Natural killer cell treated with Interleukin-12 subunit alpha and Interleukin-12 subunit beta and Interleukin-15 and Interleukin-18, amount 100 ng/mL, for 72 hours (primary cell): Measurements from ENCODE around the gene RASD1. TPM values are rescaled to one million over a fixed set of nuclear protein-coding genes. Genes with fewer than 3 reads are reported as not detected.
"Not testable (repeated sequence)": the region's sequence is repeated elsewhere in the genome, so short reads cannot be mapped to it uniquely, and the experiment has no call there.

Experiments
- ATAC-seq, 2 donors: fragments of 150-1000 bp; cut with Tn5 transposase in 1 of 2; sonication (Bioruptor Pico), chemical (Tn5 transposase) in 1 of 2; 2 replicates each; pipeline ENCODE4 v1.10.0; 2021
- DNase-seq: peaks from one replicate; pipeline ENCODE4 v3.0.0; 2022; ENCODE audit warnings: low spot score
- H3K27ac Mint-ChIP-seq, 2 donors: 1 replicate in 1 of 2; 2 replicates in 1 of 2; pipeline ENCODE4 v1.8.0; 2022; ENCODE audit warnings: mixed read lengths in 2 of 2, mild to moderate bottlenecking in 1 of 2, moderate library complexity in 1 of 2
- H3K27me3 Mint-ChIP-seq, 2 donors: 1 replicate in 1 of 2; 2 replicates in 1 of 2; pipeline ENCODE4 v1.8.0; 2022; ENCODE audit warnings: mixed read lengths in 2 of 2
- H3K36me3 Mint-ChIP-seq: one replicate; pipeline ENCODE4 v1.8.0; 2022; ENCODE audit warnings: mixed read lengths
- H3K4me1 Mint-ChIP-seq, 2 donors: 1 replicate in 1 of 2; 2 replicates in 1 of 2; pipeline ENCODE4 v1.8.0; 2022; ENCODE audit warnings: low read depth in 2 of 2, mixed read lengths in 2 of 2, mild to moderate bottlenecking in 1 of 2
- H3K4me3 Mint-ChIP-seq: one replicate; pipeline ENCODE4 v1.8.0; 2022; ENCODE audit warnings: mixed read lengths
- H3K9me3 Mint-ChIP-seq: 2 replicates; pipeline ENCODE4 v1.8.0; 2022; ENCODE audit warnings: mixed read lengths
- total RNA-seq, 2 donors: library from RNA; stranded (reverse); gene quantifications; one replicate each; pipeline ENCODE4 v1.2.3, GENCODE V29; 2022

Gene RASD1
- total RNA-seq, 2 donors from 2014 or later: 3.3 to 4.2 TPM

GRCh38 chr17:17469996-17470395 lies 26.2 kb downstream of the RASD1 start:
- Mint-ChIP-seq H3K27ac (no peak overlapping the region), H3K4me1 (no peaks in the 10 kb centered on the region), H3K36me3 (no peaks in the 10 kb centered on the region), H3K9me3 (no peaks in the 10 kb centered on the region), H3K4me3 (no peak overlapping the region), H3K27me3 (peaks cover 17 to 18% of the 10 kb centered on the region in 2 donors)
- ATAC-seq (no peak), DNase-seq (no peak)

GRCh38 chr17:17469358-17469757 lies 26.8 kb downstream of the RASD1 start:
- Mint-ChIP-seq H3K36me3 (no peaks in the 10 kb centered on the region), H3K4me3 (no peak overlapping the region), H3K27ac (no peak overlapping the region), H3K4me1 (no peaks in the 10 kb centered on the region), H3K27me3 (peaks cover 22 to 24% of the 10 kb centered on the region in 2 donors), H3K9me3 (no peaks in the 10 kb centered on the region)
- DNase-seq (no peak), ATAC-seq (no peak)

GRCh38 chr17:17468217-17469010 lies 27.8 kb downstream of the RASD1 start:
- H3K36me3 Mint-ChIP-seq: no peaks in the 10 kb centered on the region
- no peak overlapping the region for H3K27ac Mint-ChIP-seq
- no peak overlapping the region for H3K4me3 Mint-ChIP-seq
- no peaks in the 10 kb centered on the region for H3K4me1 Mint-ChIP-seq
- ATAC-seq: no peak
- H3K27me3 Mint-ChIP-seq: peaks cover 22 to 25% of the 10 kb centered on the region in 2 donors
- no peaks in the 10 kb centered on the region for H3K9me3 Mint-ChIP-seq
- no peak for DNase-seq

GRCh38 chr17:17467720-17468119 lies 28.5 kb downstream of the RASD1 start:
- DNase-seq (no peak), ATAC-seq (no peak)
- H3K9me3 Mint-ChIP-seq: no peaks in the 10 kb centered on the region
- H3K4me3 Mint-ChIP-seq: no peak overlapping the region
- no peak overlapping the region for H3K27ac Mint-ChIP-seq
- peaks cover 20 to 25% of the 10 kb centered on the region in 2 donors for H3K27me3 Mint-ChIP-seq
- H3K4me1 Mint-ChIP-seq: no peaks in the 10 kb centered on the region
- H3K36me3 Mint-ChIP-seq: no peaks in the 10 kb centered on the region

GRCh38 chr17:17467016-17467415 lies 29.2 kb downstream of the RASD1 start:
- no peaks in the 10 kb centered on the region for H3K36me3 Mint-ChIP-seq
- no peak for DNase-seq
- H3K27me3 Mint-ChIP-seq: peaks cover 17 to 21% of the 10 kb centered on the region in 2 donors
- no peaks in the 10 kb centered on the region for H3K4me1 Mint-ChIP-seq
- H3K27ac Mint-ChIP-seq: no peak overlapping the region
- no peak overlapping the region for H3K4me3 Mint-ChIP-seq
- ATAC-seq: no peak
- H3K9me3 Mint-ChIP-seq: no peaks in the 10 kb centered on the region

GRCh38 chr17:17466511-17466910 lies 29.7 kb downstream of the RASD1 start:
- DNase-seq (no peak), ATAC-seq (no peak)
- peaks cover 15 to 18% of the 10 kb centered on the region in 2 donors for H3K27me3 Mint-ChIP-seq
- H3K4me1 Mint-ChIP-seq: no peaks in the 10 kb centered on the region
- H3K4me3 Mint-ChIP-seq: no peak overlapping the region
- H3K27ac Mint-ChIP-seq: no peak overlapping the region
- no peaks in the 10 kb centered on the region for H3K9me3 Mint-ChIP-seq
- H3K36me3 Mint-ChIP-seq: no peaks in the 10 kb centered on the region

DNA sequence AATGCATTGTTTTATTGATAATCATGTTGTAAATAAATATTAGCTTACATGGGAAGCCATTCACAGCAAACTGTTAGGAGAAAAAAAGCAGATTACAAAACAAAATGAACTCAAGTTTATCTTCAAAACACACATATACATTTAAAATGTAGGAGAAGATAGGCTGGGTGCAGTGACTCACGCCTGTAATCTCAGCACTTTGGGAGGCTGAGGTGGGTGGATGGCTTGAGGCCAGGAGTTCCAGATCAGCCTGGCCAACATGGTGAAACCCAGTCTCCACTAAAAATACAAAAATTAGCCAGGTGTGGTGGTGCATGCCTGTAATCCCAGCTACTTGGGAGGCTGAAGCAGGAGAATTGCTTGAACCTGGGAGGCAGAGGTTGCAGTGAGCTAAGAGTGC lies 30.3 kb downstream of the RASD1 start:
- not testable (repeated sequence) for ATAC-seq, H3K9me3 Mint-ChIP-seq, DNase-seq, H3K4me3 Mint-ChIP-seq, H3K4me1 Mint-ChIP-seq, H3K36me3 Mint-ChIP-seq, H3K27ac Mint-ChIP-seq
- peaks cover 11 to 18% of the 10 kb centered on the region in 2 donors for H3K27me3 Mint-ChIP-seq

- Mint-ChIP-seq H3K27me3 (peaks cover 11 to 18% of the 10 kb centered on the region in 2 donors), H3K36me3 (peaks cover 8% of the 10 kb centered on the region), H3K4me1 (peaks cover 0 to 8% of the 10 kb centered on the region in 2 donors), H3K27ac (no peak overlapping the region), H3K4me3 (no peak overlapping the region), H3K9me3 (peaks cover 6% of the 10 kb centered on the region)
- ATAC-seq (no peak), DNase-seq (no peak)
Observed at GRCh38 chr17:17463821-17464220, 32.4 kb downstream of the RASD1 start.

GRCh38 chr17:17462048-17462824 lies 34.0 kb downstream of the RASD1 start:
- Mint-ChIP-seq H3K4me1 (peaks cover 0 to 8% of the 10 kb centered on the region in 2 donors), H3K27ac (no peak overlapping the region), H3K9me3 (peaks cover 6% of the 10 kb centered on the region), H3K27me3 (peaks cover 9 to 15% of the 10 kb centered on the region in 2 donors), H3K36me3 (peaks cover 8% of the 10 kb centered on the region), H3K4me3 (no peak overlapping the region)
- DNase-seq: no peak
- ATAC-seq: no peak

- H3K9me3 Mint-ChIP-seq: peaks cover 6% of the 10 kb centered on the region
- H3K27me3 Mint-ChIP-seq: peaks cover 5 to 8% of the 10 kb centered on the region in 2 donors
- no peak for DNase-seq
- ATAC-seq: no peak
- H3K27ac Mint-ChIP-seq: no peak overlapping the region
- H3K4me1 Mint-ChIP-seq: peaks cover 0 to 8% of the 10 kb centered on the region in 2 donors
- peaks cover 8% of the 10 kb centered on the region for H3K36me3 Mint-ChIP-seq
- no peak overlapping the region for H3K4me3 Mint-ChIP-seq
Observed at GRCh38 chr17:17460038-17460437, 36.2 kb downstream of the RASD1 start.

- H3K27ac Mint-ChIP-seq: no peak overlapping the region
- peaks cover 6% of the 10 kb centered on the region for H3K9me3 Mint-ChIP-seq
- H3K36me3 Mint-ChIP-seq: peaks cover 8% of the 10 kb centered on the region
- DNase-seq (no peak), ATAC-seq (no peak)
- peaks cover 0 to 8% of the 10 kb centered on the region in 2 donors for H3K4me1 Mint-ChIP-seq
- no peaks in the 10 kb centered on the region for H3K27me3 Mint-ChIP-seq
- no peak overlapping the region for H3K4me3 Mint-ChIP-seq
Observed at GRCh38 chr17:17457680-17458079, 38.5 kb downstream of the RASD1 start.

DNA sequence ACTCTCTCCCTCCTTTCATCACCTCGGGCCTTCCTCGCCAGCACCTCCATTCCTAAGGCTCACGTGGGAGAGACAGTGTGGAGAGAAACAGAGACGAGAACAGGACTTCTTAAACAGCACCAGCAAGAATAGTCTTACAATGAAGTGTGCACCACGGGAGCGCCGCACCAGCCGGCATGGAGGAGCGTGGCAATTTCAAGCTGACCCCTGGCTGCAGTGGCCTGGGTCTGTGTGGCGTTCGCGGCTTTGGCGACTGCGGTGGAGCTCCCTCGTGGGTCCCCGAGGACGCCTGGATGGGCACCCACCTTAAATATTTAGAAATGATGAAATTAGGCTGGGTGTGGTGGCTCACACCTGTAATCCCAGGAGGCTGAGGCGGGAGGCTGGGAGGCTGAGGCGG lies 39.9 kb downstream of the RASD1 start:
- no peak overlapping the region for H3K27ac Mint-ChIP-seq
- DNase-seq (no peak), ATAC-seq (peak in 1 of 2 donors; percentile 24)
- H3K9me3 Mint-ChIP-seq: peaks cover 6% of the 10 kb centered on the region
- peaks cover 8% of the 10 kb centered on the region for H3K36me3 Mint-ChIP-seq
- H3K4me1 Mint-ChIP-seq: peaks cover 0 to 8% of the 10 kb centered on the region in 2 donors
- H3K4me3 Mint-ChIP-seq: no peak overlapping the region
- H3K27me3 Mint-ChIP-seq: no peaks in the 10 kb centered on the region

DNA sequence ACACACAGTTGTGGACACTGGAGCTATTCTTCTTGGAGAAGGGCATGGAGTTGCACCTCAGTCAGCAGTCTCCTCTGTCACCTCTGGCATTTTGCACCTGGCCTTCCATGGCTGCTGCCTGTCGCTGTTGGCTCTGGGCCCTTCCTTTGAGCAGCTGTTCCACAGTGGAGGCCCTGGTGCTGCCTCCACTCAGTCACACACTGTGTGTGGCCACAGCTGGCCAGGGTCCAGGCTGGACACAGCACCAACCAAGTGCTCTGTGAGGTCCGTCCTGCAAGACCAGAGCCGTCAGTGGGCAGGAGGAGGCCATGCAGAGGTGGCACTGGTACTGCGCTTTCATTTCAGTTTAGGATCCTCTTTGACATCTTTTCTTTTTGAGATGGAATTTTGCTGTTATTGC lies 41.0 kb downstream of the RASD1 start:
- Mint-ChIP-seq H3K27ac (no peak overlapping the region), H3K4me1 (peaks cover 0 to 5% of the 10 kb centered on the region in 2 donors), H3K36me3 (peaks cover 5% of the 10 kb centered on the region), H3K27me3 (no peaks in the 10 kb centered on the region), H3K9me3 (peaks cover 4% of the 10 kb centered on the region), H3K4me3 (no peak overlapping the region)
- ATAC-seq (no peak), DNase-seq (no peak)

GRCh38 chr17:17454700-17455099 lies 41.5 kb downstream of the RASD1 start:
- H3K27ac Mint-ChIP-seq, DNase-seq, H3K9me3 Mint-ChIP-seq, H3K27me3 Mint-ChIP-seq, H3K4me3 Mint-ChIP-seq, H3K4me1 Mint-ChIP-seq, ATAC-seq, H3K36me3 Mint-ChIP-seq: not testable (repeated sequence)
